B cell (primary cell): ENCODE measurements around the gene STXBP4. TPM values are rescaled to one million over a fixed set of nuclear protein-coding genes. Genes with fewer than 3 reads are reported as not detected.
"Not testable (repeated sequence)": the region's sequence is repeated elsewhere in the genome, so short reads cannot be mapped to it uniquely, and the experiment has no call there.

Experiments
- ATAC-seq: fragments of 200-7000 bp; cut with Tn5 transposase; one replicate; pipeline ENCODE4 v1.10.0; 2021; ENCODE audit warnings: low read depth, mild to moderate bottlenecking, moderate number of reproducible peaks, moderate library complexity
- CTCF ChIA-PET: fragments of 350-600 bp; sonication (Branson Sonifier 250); formaldehyde crosslinking; loops from one replicate; lab custom pipeline; 2021; ENCODE audit warnings: antibody characterized with exemption, inconsistent platforms; lab: Charles Lee
- POLR2A ChIA-PET: fragments of 350-600 bp; sonication (Branson Sonifier 250); formaldehyde crosslinking; loops from one replicate; lab custom pipeline; 2021; ENCODE audit warnings: antibody characterized with exemption; lab: Charles Lee
- DNase-seq: peaks from one replicate; pipeline ENCODE4 v3.0.0; 2013
- H2AFZ ChIP-seq: 2 replicates; pipeline ENCODE4 v1.6.1; 2012; ENCODE audit warnings: mild to moderate bottlenecking, low read depth, low read length; ENCODE audit not compliant: insufficient read depth, poor library complexity, severe bottlenecking
- H3K27ac ChIP-seq, 2 donors: 1 replicate in 1 of 2; 2 replicates in 1 of 2; pipeline ENCODE4 v1.5.1; 2012 to 2013; ENCODE audit warnings: low read length in 2 of 2, mild to moderate bottlenecking in 2 of 2, moderate library complexity in 1 of 2
- H3K27me3 ChIP-seq, 4 experiments: fragments of 200-600 bp in 1 of 4; sonication (generic) in 1 of 4; replicated peaks in 1 of 4; 1 replicate in 2 of 4; 2 replicates in 2 of 4; pipeline versions ENCODE4 v1.6.1 to v1.7.0; 2013 to 2016; ENCODE audit warnings: low read length in 3 of 4, mild to moderate bottlenecking in 2 of 4, mixed read lengths in 1 of 4, moderate library complexity in 1 of 4; ENCODE audit not compliant: insufficient read depth in 4 of 4, control insufficient read depth in 3 of 4; ENCODE audit errors: control extremely low read depth in 1 of 4
- H3K36me3 ChIP-seq, 2 experiments: replicated peaks in 1 of 2; 1 replicate in 1 of 2; 2 replicates in 1 of 2; pipeline versions ENCODE4 v1.6.1 to v1.7.1; 2013; ENCODE audit warnings: low read length in 1 of 2; ENCODE audit not compliant: insufficient read depth in 2 of 2, control insufficient read depth in 1 of 2; ENCODE audit errors: control extremely low read depth in 1 of 2, extremely low read depth in 1 of 2
- H3K4me1 ChIP-seq, 2 donors: fragments of 200-600 bp in 1 of 2; sonication (generic) in 1 of 2; 1 replicate in 1 of 2; 2 replicates in 1 of 2; pipeline versions ENCODE4 v1.5.1 to v1.6.1; 2013 to 2017; ENCODE audit warnings: low read length in 2 of 2; ENCODE audit not compliant: control insufficient read depth in 2 of 2, insufficient read depth in 2 of 2
- H3K4me2 ChIP-seq: replicated peaks from 2 replicates; pipeline ENCODE3; 2012; ENCODE audit warnings: mild to moderate bottlenecking, low read depth, low read length; ENCODE audit not compliant: poor library complexity, severe bottlenecking
- H3K4me3 ChIP-seq, 5 experiments: fragments of 200-600 bp in 1 of 5; sonication (generic) in 1 of 5; 1 replicate in 3 of 5; 2 replicates in 2 of 5; pipeline versions ENCODE4 v1.5.1 to v1.7.0; 2011 to 2016; ENCODE audit warnings: low read length in 4 of 5, mild to moderate bottlenecking in 4 of 5, low read depth in 2 of 5, control low read depth in 1 of 5, moderate library complexity in 1 of 5; ENCODE audit not compliant: insufficient read depth in 1 of 5; ENCODE audit errors: control extremely low read depth in 1 of 5, extremely low read depth in 1 of 5
- H3K79me2 ChIP-seq: fragments of 200-600 bp; sonication (generic); one replicate; pipeline ENCODE4 v1.6.0; 2016; ENCODE audit warnings: low read length; ENCODE audit not compliant: control insufficient read depth, insufficient read depth
- H3K9ac ChIP-seq: fragments of 200-600 bp; sonication (generic); 2 replicates; pipeline ENCODE4 v1.6.1; 2017; ENCODE audit warnings: mild to moderate bottlenecking, low read length, moderate library complexity
- H3K9me3 ChIP-seq, 3 donors: one replicate each; pipeline versions ENCODE4 v1.6.1 to v1.7.1; 2013; ENCODE audit warnings: low read length in 2 of 3; ENCODE audit not compliant: control insufficient read depth in 2 of 3, insufficient read depth in 1 of 3; ENCODE audit errors: control extremely low read depth in 1 of 3
- H4K20me1 ChIP-seq: 2 replicates; pipeline ENCODE4 v1.6.0; 2012; ENCODE audit warnings: mild to moderate bottlenecking, low read length; ENCODE audit not compliant: insufficient read depth, control insufficient read depth, poor library complexity, severe bottlenecking
- H3K27ac Mint-ChIP-seq: one replicate; pipeline ENCODE4 v1.8.0; 2021; ENCODE audit warnings: mixed read lengths
- H3K27me3 Mint-ChIP-seq: one replicate; pipeline ENCODE4 v1.8.0; 2021; ENCODE audit warnings: mixed read lengths
- H3K4me1 Mint-ChIP-seq: one replicate; pipeline ENCODE4 v1.8.0; 2021; ENCODE audit warnings: mixed read lengths
- H3K4me3 Mint-ChIP-seq: one replicate; pipeline ENCODE4 v1.8.0; 2021; ENCODE audit warnings: mixed read lengths
- H3K9me3 Mint-ChIP-seq: one replicate; pipeline ENCODE4 v1.8.0; 2022; ENCODE audit warnings: mixed read lengths; ENCODE audit not compliant: insufficient read depth
- CTCF ChIP-seq: fragments of 200-600 bp; IDR thresholded peaks from one replicate; pipeline ENCODE4 v1.8.0; 2022; ENCODE audit warnings: antibody characterized with exemption, mild to moderate bottlenecking
- EZH2 ChIP-seq: IDR thresholded peaks from 2 replicates; pipeline ENCODE4 v1.6.1; 2012; ENCODE audit warnings: borderline replicate concordance, low read depth, mild to moderate bottlenecking, moderate library complexity, low read length; ENCODE audit not compliant: insufficient read depth, poor library complexity, severe bottlenecking
- WGBS: methylation state at CpG from one replicate; pipeline ENCODE4 v1.1.5; 2013; ENCODE audit warnings: missing lambda C conversion rate; ENCODE audit not compliant: insufficient coverage; 5-methylcytosine and 5-hydroxymethylcytosine counted together
- intact Hi-C: fragments of 100-400 bp; cut with micrococcal nuclease; formaldehyde crosslinking; loops from one replicate; pipeline ENCODE4 v1.10.0; 2022
- polyA plus RNA-seq: library from polyadenylated mRNA; depleted of rRNA; stranded (reverse); fragments of >200 nt; gene quantifications from 2 replicates; pipeline ENCODE4 v1.2.3, GENCODE V29; 2012
- total RNA-seq, 2 donors: library from RNA; stranded (reverse); fragments of 120-200 nt in 1 of 2; gene quantifications; 1 replicate in 1 of 2; 2 replicates in 1 of 2; pipeline versions ENCODE4 v1.2.3 to v1.2.4, GENCODE V29; 2013 to 2022

The STXBP4 gene
- total and polyA plus RNA-seq, 2 donors (not counting 1 experiment from before 2014, with no cell fraction given), result 1.2 to 11.4 TPM

DNA sequence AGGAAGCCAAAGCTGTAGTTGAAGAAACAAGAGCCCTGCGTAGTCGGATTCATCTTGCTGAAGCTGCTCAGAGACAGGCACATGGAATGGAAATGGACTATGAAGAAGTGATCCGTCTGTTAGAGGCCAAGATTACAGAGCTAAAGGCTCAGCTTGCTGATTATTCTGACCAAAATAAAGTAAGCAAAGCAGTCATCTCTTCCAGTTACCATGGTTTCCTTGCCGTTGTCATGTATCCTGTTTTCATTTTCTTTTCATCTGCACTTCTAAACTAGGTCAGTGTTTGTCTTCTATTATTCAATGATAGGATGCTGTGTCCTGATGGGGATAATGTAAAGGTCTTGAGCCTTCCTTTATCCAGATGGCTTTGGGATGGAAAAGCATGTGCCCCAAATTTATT lies 104.3 kb downstream of the STXBP4 start:
- H3K79me2 ChIP-seq, result no peaks in the 10 kb centered on the region
- H2AFZ ChIP-seq, result no peak overlapping the region
- no peaks in the 10 kb centered on the region for H3K4me1 ChIP-seq
- CTCF ChIA-PET, result no interaction called here
- no peak overlapping the region for H3K27ac Mint-ChIP-seq
- H3K27me3 Mint-ChIP-seq, result no peaks in the 10 kb centered on the region
- no peak overlapping the region for H3K4me3 Mint-ChIP-seq
- 95% methylated on average over 3 of the region's 4 CpGs for WGBS
- H3K9me3 ChIP-seq, result no peaks in the 10 kb centered on the region
- no peaks in the 10 kb centered on the region for H3K9me3 Mint-ChIP-seq
- intact Hi-C loops, result no loop called here
- TF ChIP-seq CTCF, result no peak
- TF ChIP-seq EZH2, result no peak
- POLR2A ChIA-PET, result no interaction called here
- no peaks in the 10 kb centered on the region for H3K27me3 ChIP-seq
- ATAC-seq (no peak), DNase-seq (no peak)
- H4K20me1 ChIP-seq, result no peaks in the 10 kb centered on the region
- no peak overlapping the region for H3K27ac ChIP-seq
- H3K9ac ChIP-seq, result no peak overlapping the region
- H3K4me2 ChIP-seq, result no peak overlapping the region
- H3K4me1 Mint-ChIP-seq, result no peaks in the 10 kb centered on the region
- H3K4me3 ChIP-seq, result no peak overlapping the region
- H3K36me3 ChIP-seq, result no peaks in the 10 kb centered on the region

GRCh38 chr17:55073467-55073866 lies 104.9 kb downstream of the STXBP4 start:
- CTCF ChIA-PET, H3K4me2 ChIP-seq, ATAC-seq, H2AFZ ChIP-seq, H3K27ac ChIP-seq, H3K4me3 Mint-ChIP-seq, H3K27me3 ChIP-seq, POLR2A ChIA-PET, DNase-seq, H3K4me3 ChIP-seq, H3K4me1 Mint-ChIP-seq, H3K9me3 ChIP-seq, H3K79me2 ChIP-seq, H3K27ac Mint-ChIP-seq, H3K9me3 Mint-ChIP-seq, H3K27me3 Mint-ChIP-seq, intact Hi-C loops, H3K9ac ChIP-seq, H4K20me1 ChIP-seq, H3K4me1 ChIP-seq, H3K36me3 ChIP-seq: not testable (repeated sequence)
- WGBS, result 95% methylated on average over 2 of the region's 4 CpGs
